Lower lobe of right lung (tissue), 2 donors: ENCODE data around the gene EFCC1. TPM values are rescaled to one million over a fixed set of nuclear protein-coding genes. Genes with fewer than 3 reads are reported as not detected.

ENCODE experiments used
- ATAC-seq, 2 donors: fragments of 200-7000 bp; cut with Tn5 transposase; one replicate each; pipeline ENCODE4 v1.9.1; 2020 to 2022; ENCODE audit warnings: mild to moderate bottlenecking in 2 of 2, moderate library complexity in 2 of 2
- DNase-seq: peaks from one replicate; pipeline ENCODE4 v3.0.0-alpha.2; 2020
- H3K27ac ChIP-seq: fragments of 200-600 bp; one replicate; pipeline ENCODE4 v1.8.0; 2022
- H3K27me3 ChIP-seq: fragments of 200-600 bp; one replicate; pipeline ENCODE4 v1.8.0; 2022; ENCODE audit warnings: low read depth
- H3K36me3 ChIP-seq: fragments of 200-600 bp; one replicate; pipeline ENCODE4 v1.8.0; 2022; ENCODE audit warnings: mild to moderate bottlenecking
- H3K4me1 ChIP-seq: fragments of 200-600 bp; one replicate; pipeline ENCODE4 v1.8.0; 2022
- H3K4me3 ChIP-seq: fragments of 200-600 bp; one replicate; pipeline ENCODE4 v1.8.0; 2022; ENCODE audit warnings: mild to moderate bottlenecking
- H3K9me3 ChIP-seq: fragments of 200-600 bp; one replicate; pipeline ENCODE4 v1.8.0; 2022
- intact Hi-C: fragments of 100-400 bp; cut with DNase I; formaldehyde crosslinking; loops from one replicate; pipeline ENCODE4 v1.11.0; 2022
- total RNA-seq: library from RNA; stranded (reverse); fragmentation: NEBNext Ultra II Directional; extraction: Animal tissue kit (Norgen Biotek cat#: 25700); gene quantifications from one replicate; pipeline ENCODE4 v1.2.1, GENCODE V29; 2021
- TF ChIP-seq, protein P1 (sequence below): fragments of 200-600 bp; IDR thresholded peaks from one replicate; pipeline ENCODE4 v1.8.0; 2022; ENCODE audit warnings: antibody characterized with exemption, mild to moderate bottlenecking
- donor health status: DM: no; HTN: yes; CAD: no; lungs with severe emphysema.

EFCC1 gene
- total RNA-seq, 1 donor from 2014 or later = 12.1 TPM

DNA sequence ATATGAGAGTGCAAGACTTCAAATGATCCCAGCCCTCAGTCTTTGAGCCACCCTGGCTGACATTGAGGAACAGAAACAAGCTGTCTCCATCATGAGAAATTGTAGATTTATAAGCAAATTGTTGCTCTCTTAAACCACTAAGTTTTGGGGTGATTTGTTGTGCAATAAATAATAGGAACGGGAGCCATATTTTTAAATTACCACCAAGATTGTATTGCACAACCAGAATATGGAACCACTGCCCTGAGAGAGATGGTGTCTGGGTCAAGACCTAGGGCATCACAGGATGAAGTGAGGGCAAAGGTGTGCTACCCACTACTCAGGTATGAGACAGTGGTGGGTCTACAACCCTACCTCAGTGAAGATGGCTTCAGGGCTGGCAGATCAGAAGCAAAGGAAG lies 4.9 kb upstream of the EFCC1 start:
- Histone ChIP-seq H3K4me3 (no peak overlapping the region), H3K27me3 (peaks cover 20% of the 10 kb centered on the region), H3K27ac (no peak overlapping the region), H3K36me3 (no peaks in the 10 kb centered on the region), H3K9me3 (no peaks in the 10 kb centered on the region), H3K4me1 (peaks cover 26% of the 10 kb centered on the region)
- no peak for ATAC-seq
- TF ChIP-seq, protein P1, sequence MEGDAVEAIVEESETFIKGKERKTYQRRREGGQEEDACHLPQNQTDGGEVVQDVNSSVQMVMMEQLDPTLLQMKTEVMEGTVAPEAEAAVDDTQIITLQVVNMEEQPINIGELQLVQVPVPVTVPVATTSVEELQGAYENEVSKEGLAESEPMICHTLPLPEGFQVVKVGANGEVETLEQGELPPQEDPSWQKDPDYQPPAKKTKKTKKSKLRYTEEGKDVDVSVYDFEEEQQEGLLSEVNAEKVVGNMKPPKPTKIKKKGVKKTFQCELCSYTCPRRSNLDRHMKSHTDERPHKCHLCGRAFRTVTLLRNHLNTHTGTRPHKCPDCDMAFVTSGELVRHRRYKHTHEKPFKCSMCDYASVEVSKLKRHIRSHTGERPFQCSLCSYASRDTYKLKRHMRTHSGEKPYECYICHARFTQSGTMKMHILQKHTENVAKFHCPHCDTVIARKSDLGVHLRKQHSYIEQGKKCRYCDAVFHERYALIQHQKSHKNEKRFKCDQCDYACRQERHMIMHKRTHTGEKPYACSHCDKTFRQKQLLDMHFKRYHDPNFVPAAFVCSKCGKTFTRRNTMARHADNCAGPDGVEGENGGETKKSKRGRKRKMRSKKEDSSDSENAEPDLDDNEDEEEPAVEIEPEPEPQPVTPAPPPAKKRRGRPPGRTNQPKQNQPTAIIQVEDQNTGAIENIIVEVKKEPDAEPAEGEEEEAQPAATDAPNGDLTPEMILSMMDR = no peak
- intact Hi-C loops = no loop called here
- DNase-seq = no peak

DNA sequence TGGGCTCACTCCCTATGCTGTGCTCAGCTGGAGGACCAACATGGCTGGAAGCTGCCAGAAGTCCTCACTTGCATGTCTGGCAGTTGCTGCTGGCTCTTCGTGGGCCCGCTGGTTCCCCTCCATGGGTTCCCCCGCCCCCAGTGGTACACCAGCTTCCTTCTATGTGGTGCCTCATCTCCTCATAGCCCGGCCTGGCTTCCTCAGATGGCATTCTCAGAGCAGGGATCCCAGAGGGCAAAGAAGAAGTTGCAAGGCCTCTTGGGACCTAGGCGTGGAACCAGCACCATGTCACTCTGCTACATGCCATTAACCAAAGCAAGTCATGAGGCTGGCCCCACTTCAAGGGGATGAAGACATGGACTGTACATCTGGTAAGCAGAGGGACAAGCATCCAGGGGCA lies 4.4 kb upstream of the EFCC1 start:
- no peak for ATAC-seq
- Histone ChIP-seq H3K27ac (no peak overlapping the region), H3K9me3 (no peaks in the 10 kb centered on the region), H3K4me1 (peaks cover 31% of the 10 kb centered on the region), H3K4me3 (no peak overlapping the region), H3K27me3 (peaks cover 26% of the 10 kb centered on the region), H3K36me3 (no peaks in the 10 kb centered on the region)
- TF ChIP-seq, protein P1 = no peak
- intact Hi-C loops = no loop called here
- DNase-seq = no peak

DNA sequence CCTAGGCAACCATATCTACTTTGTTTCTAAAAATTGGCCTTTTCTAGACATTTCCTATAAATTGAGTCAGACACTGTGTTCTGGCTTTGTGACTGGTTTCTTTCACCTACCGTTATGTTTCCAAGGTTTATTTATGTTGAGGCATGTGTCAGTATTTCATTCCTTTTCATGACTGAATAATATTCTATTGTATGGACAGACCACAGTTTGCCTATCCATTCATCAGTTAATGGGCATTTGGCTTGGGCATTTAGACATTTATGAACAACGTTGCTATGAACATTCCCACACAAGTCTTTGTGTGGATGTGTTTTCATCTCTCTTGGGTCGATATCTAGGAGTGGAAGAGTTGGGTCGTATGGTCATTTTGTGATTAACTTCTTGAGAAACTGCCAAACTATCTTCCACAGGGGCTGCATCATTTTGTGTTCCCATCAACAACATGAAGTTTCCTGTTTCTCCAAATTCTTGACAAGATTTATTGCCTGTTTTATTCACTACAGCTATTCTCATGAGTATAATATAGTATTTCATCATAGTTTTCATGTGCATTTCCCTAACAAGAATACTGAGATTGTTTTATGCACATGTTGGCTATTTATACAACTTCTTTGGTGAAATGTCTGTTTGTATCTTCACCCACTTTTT lies 3.5 kb upstream of the EFCC1 start:
- no peak overlapping the region for H3K27ac ChIP-seq
- H3K4me3 ChIP-seq = no peak overlapping the region
- no peaks in the 10 kb centered on the region for H3K36me3 ChIP-seq
- H3K4me1 ChIP-seq = peaks cover 40% of the 10 kb centered on the region
- ATAC-seq (no peak), DNase-seq (no peak)
- no peaks in the 10 kb centered on the region for H3K9me3 ChIP-seq
- peaks cover 34% of the 10 kb centered on the region for H3K27me3 ChIP-seq
- TF ChIP-seq, protein P1 = no peak
- intact Hi-C loops = no loop called here

DNA sequence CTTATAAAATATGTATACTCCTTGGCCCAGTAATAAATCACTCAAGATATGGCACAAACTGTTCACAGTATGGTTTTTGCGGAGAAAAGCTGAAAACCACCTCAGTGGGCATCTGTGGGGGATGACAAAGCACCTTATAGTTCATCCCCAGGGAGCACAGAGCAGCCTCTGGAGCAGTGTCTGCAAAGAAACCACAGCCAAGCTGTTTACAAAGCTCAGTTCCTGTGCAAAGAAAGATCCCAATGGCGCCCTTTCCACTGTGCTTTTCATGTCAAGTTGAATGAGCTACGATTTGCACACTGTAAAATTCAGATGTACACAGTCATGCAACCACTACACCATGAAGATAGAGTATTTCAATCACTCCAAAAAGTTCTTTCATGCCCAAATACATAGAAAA lies 2.5 kb upstream of the EFCC1 start:
- no peak overlapping the region for H3K4me3 ChIP-seq
- TF ChIP-seq, protein P1 = no peak
- H3K4me1 ChIP-seq = peaks cover 46% of the 10 kb centered on the region
- H3K36me3 ChIP-seq = no peaks in the 10 kb centered on the region
- no peak for ATAC-seq
- intact Hi-C loops = no loop called here
- H3K9me3 ChIP-seq = no peaks in the 10 kb centered on the region
- DNase-seq = no peak
- H3K27me3 ChIP-seq = peaks cover 44% of the 10 kb centered on the region
- H3K27ac ChIP-seq = no peak overlapping the region

DNA sequence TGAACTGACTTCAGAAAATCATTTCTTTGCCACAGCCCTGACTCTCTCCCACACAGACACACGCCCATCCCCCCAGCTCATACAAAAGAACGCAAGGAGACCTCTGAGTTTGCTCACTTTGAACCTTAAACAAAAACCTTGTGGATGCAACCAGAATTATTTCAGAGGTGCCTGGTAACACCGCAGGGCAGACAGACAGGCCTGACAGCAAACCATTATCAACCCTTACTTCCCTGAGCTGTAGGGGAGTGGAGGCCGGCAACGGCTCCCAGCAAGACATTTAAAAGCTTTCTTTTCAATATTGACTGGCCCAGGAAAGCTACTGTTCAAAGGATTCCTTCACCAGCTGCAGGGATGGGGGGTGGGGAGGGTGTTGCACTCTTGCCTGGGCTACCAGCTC lies 2.0 kb upstream of the EFCC1 start:
- Histone ChIP-seq H3K27ac (no peak overlapping the region), H3K36me3 (no peaks in the 10 kb centered on the region), H3K4me3 (no peak overlapping the region), H3K4me1 (peaks cover 46% of the 10 kb centered on the region), H3K9me3 (no peaks in the 10 kb centered on the region), H3K27me3 (peaks cover 44% of the 10 kb centered on the region)
- TF ChIP-seq, protein P1 = no peak
- ATAC-seq (no peak), DNase-seq (no peak)
- intact Hi-C loops = no loop called here
